Ovary (tissue), 3 donors: ENCODE data around the gene ATP5IF1.

ENCODE experiments used
- CTCF ChIP-seq, 3 donors: fragments of 450-650 bp in 2 of 3; fragments of 200-600 bp in 1 of 3; IDR thresholded peaks; one replicate each; pipeline versions ENCODE4 v1.5.1 to v1.8.0; 2016 to 2022; ENCODE audit warnings: antibody characterized with exemption in 3 of 3, mild to moderate bottlenecking in 1 of 3
- POLR2A ChIP-seq: fragments of 450-650 bp; IDR thresholded peaks from one replicate; pipeline ENCODE4 v1.6.1; 2017; ENCODE audit warnings: antibody characterized with exemption, mild to moderate bottlenecking, moderate library complexity
- donor health status: DM: no; HTN: no; CAD: no.

GRCh38 chr1:28272215-28272852, 36.4 kb downstream of the ATP5IF1 start:
- no peak for TF ChIP-seq CTCF (IDR thresholded peaks at IDR 0.05)
- no peak for TF ChIP-seq POLR2A
